Stimulated activated CD4-positive, alpha-beta T cell treated with anti-CD3 and anti-CD28 coated beads, Interleukin-4, amount 100 ng/mL, for 24 hours (primary cell): ENCODE results near the gene NCOA7.

Source experiments
- DNase-seq: peaks from one replicate; pipeline ENCODE4 v3.0.0-alpha.2; 2020

NCOA7 gene

DNA sequence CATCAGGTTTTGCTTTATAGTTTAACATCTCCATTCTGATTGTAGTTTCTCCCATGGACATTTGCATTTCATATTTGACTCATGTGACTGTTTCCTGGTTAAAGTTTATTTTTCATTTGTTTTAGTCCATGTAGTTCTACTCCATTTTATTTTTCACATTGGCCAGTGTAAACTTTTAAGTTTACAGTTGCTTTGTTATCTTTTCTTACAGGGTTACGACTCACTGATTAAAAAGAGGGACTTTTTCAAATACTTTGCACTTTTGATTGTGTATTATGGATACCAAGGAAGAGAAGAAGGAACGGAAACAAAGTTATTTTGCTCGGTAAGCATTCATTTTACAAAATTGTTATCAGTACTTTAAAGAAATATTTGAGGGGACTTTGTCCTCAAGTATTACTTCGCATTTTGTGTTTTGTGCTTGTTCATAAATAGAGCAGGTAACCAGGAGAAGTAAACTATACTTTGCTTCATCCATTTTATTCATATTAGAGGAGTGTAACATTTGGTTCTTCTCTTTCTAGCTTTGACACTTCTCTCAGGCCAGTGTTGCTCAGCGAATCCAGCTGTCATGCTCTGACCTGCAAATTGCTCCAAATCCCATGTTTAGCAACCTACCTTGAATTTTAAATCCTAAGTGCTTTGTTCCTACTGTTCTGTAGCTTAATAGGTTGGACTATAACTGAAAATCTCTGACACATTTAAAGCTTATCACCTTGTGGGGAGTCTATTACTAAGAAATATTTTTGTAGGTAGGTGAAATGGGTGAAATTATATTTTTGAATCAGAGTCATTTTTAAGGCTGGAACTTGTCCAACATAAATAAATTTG lies 24.5 kb downstream of the NCOA7 start:
- DNase-seq, result no peak

DNA sequence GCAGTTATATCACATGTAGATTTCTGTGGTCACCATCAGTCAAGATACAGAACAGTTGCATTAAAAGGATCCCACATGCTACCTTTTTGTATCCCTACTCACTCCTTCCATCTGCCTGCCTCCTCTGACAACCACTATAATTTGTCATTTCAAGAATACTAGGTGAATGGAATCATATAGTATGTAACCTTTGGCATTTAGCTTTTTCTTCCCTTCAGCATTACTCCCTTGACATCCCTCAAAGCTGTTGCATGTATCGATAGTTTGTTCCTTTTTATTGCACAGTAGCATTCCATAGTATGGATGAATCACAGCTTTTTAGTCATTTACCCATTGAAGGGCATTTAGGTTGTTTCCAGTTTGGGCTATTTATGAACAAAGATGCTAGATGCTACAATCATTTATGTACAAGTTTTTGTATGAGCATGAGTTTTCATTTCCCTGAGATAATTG lies 26.1 kb downstream of the NCOA7 start:
- DNase-seq, result no peak

GRCh38 chr6:125818225-125818657 lies 27.5 kb downstream of the NCOA7 start:
- DNase-seq, result no peak

DNA sequence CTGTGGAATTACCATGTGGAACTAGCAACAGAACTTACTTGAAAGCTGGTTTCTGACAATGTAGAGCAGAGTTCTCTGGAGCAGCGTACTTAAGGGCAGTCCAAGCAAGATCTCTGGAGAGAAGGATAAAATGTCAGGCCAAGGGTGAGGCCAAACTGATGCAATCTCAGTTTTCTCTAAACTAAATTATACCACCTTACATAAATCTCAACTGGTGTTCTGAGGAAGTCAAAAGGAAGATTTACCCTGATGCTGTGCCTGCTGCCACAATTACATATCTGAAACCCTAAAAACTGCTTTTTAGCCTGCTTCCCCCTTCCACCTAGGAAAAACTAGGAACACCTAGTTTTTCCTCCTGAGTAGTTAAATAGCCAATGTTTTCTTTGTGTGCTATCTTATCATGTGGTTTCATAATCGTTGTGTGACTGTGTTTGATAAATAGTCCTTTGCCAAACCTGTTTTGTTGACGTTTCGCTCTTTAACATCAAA lies 28.1 kb downstream of the NCOA7 start:
- DNase-seq, result no peak

DNA sequence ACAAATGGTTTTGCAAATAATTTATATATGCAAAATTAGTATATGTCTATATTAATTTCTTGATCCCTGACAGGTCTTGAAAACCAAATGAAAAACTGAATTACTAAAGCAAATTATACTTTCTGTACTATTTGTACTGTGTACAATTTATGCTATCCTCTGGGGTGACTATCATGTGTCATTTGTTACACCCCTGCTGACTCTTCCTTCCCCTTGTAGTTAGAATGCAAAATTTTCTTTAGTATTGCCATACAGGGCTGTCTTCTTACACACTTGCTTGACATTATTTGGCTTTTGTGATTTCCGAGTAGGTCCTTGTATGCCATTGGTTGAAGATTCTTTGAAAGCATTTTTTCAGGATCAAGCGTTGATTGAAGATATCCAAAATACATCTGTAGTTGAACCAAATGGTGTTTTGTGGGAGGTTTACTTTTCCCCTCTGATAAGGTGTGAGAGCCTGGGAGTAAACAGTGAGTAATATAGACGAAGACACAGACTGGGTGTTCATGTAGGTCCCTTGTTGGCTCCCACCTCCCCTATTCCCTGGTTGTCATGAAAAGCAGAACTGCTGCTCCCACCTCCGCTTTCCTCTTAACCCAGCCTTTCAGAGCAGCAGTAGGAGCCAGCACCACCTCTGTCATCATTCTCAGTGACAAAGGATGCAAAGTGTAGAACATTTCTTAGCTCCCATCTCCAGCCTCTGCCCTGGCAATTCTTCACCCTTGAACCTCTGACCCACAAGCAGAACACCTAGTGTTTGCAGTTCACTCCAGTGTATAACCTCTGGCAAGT lies 29.0 kb downstream of the NCOA7 start:
- no peak for DNase-seq

GRCh38 chr6:125821825-125822281 lies 31.1 kb downstream of the NCOA7 start:
- no peak for DNase-seq

GRCh38 chr6:125823180-125823579 lies 32.4 kb downstream of the NCOA7 start:
- no peak for DNase-seq

DNA sequence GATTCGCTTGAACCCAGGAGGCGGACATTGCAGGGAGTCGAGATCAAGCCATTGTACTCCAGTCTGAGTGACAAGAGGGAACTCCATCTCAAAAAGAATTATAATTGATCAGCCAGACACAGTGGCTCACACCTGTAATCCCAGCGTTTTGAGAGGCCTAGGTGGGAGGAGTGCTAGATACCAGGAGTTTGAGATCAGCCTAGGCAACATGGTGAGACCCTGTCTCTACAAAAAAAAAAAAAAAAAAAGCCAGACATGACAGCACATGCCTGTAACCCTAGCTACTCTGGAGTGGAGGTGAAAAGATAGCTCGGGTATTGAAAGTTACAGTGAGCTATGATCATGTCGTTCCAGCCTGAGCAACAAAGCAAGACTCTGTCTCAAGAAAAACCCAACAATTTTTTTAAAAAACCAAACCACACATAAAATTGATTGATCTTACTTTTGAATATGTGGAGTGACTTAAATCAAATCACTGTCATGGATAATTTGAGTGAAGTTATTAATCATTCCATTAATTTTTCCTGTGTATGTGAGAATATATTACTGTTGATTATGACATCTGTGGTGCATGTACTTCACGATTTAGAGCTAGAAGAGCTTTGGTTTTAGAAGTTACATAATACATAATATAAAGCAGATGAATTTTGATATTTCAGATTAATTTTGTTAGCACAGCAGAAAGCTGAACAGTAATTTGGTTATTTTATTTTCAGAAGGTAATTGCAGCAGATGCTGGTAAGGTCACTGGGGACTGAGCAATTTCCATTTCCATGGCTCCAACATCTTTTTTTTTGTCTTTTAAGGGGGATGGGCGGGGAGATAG lies 34.4 kb downstream of the NCOA7 start:
- no peak for DNase-seq

DNA sequence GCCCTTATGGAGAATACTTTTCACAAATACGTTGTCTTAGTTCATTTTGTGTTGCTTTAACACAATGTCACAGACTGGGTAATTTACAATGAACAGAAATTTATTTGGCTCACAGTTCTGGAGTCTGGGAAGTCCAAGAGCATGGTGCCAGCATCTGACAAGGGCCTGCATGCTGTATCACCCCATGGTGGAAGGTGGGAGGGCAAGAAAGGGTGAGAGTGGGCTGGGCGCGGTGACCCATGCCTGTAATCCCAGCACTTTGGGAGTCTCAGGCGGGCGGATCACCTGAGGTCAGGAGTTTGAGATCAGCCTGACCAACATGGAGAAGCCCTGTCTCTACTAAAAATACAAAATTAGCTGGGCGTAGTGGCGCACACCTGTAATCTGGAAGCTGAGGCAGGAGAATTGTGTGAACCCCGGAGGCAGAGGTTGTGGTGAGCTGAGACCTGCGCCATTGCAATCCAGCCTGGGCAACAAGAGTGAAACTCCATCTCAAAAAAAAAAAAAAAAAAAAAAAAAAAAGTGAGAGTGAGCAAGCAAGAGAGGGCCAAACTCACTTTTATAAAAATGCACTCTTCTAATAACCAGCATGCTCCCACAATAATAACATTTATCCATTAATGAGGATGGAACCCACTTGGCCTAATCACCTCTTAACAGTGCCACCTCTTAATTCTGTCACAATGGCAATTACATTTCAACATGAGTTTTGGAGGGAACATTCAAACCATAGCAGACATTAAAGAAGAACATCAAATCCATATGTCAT lies 36.1 kb downstream of the NCOA7 start:
- no peak for DNase-seq

GRCh38 chr6:125827788-125828320 lies 37.1 kb downstream of the NCOA7 start:
- no peak for DNase-seq

- no peak for DNase-seq
Observed at GRCh38 chr6:125828476-125829039, 37.8 kb downstream of the NCOA7 start.

GRCh38 chr6:125829433-125829832 lies 38.7 kb downstream of the NCOA7 start:
- DNase-seq, result no peak

DNA sequence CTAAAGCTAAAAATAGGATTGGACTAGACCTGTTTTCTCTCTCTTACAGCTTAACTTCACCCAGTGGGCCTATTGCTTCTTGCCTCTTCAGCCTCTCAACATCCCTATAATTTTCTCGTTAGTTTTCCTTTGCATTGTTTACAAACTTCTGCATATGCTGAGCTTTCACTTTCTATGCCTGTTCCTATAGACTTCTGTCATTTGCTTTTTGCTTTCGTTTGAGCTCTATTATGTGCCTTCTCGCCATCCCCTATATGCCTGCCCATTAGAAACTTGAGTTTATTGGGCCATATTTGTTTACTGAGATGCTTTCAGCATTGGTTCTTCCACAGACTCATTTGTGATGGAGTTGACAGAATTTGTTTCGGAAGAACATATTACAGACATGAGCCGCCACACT lies 40.9 kb downstream of the NCOA7 start:
- no peak for DNase-seq

- DNase-seq, result no peak
Observed at GRCh38 chr6:125832391-125833117, 41.8 kb downstream of the NCOA7 start.

- no peak for DNase-seq
Observed at GRCh38 chr6:125834348-125834747, 43.6 kb downstream of the NCOA7 start.

DNA sequence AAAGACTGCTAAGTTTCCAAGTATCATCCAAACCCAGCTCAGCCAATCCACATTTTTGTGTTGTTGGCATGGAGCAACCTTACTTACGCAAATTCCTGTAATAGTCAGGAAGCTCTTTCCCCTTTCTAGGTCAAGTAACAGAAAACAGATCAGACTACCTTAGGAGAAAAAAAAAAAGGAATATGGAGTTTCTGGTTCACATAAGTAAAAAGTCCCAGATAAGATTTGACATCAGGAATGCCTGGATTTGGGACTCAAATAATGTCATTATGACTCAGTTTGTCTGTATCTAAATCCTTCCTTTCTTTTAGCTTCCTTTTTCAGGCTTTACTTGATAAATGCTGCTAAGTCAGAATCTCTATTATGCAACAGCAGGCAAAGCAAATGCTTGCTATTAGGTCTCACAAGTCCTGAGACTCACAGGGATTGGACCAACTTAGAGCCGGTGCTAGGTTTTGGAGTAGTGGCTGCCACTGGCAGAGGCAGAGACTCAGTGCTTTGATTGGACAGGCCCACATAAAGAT lies 44.5 kb downstream of the NCOA7 start:
- DNase-seq, result no peak

- DNase-seq, result no peak
Observed at GRCh38 chr6:125836466-125836865, 45.7 kb downstream of the NCOA7 start.

DNA sequence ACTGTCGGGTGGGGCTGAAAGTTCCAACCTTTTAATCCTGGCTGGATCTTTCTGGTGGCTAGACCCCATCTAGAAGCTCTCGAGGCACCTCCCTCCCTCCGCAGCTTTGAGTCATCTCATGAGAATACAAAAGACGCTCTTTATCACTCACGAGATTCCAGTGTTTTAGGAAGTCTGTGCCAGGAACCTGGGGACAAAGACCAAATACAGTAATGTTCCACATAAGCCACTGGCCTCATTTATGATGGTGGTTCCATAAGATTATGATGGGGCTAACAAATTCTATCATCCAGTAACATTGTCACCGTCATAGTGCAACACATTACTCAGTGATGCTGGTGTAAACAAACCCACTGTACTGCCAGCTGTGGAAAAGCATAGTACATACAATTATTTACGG lies 48.7 kb downstream of the NCOA7 start:
- DNase-seq, result no peak

DNA sequence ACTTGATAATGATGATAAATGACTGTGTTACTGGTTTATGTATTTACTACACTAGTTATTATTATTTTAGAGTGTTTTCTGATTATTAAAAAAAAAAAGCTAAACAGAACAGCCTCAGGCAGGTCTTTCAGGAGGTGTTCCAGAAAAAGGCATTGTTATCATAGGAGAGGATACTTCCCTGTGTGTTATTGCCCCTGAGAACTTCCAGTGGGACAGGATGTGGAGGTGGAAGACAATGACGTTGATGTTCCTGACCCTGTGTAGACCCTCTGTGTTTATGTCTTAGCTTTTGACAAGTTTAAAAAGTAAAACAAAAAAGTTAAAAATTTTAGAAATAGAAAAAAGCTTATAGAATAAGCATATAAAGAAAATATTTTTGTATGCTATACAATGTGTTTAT lies 49.1 kb downstream of the NCOA7 start:
- DNase-seq, result no peak

DNA sequence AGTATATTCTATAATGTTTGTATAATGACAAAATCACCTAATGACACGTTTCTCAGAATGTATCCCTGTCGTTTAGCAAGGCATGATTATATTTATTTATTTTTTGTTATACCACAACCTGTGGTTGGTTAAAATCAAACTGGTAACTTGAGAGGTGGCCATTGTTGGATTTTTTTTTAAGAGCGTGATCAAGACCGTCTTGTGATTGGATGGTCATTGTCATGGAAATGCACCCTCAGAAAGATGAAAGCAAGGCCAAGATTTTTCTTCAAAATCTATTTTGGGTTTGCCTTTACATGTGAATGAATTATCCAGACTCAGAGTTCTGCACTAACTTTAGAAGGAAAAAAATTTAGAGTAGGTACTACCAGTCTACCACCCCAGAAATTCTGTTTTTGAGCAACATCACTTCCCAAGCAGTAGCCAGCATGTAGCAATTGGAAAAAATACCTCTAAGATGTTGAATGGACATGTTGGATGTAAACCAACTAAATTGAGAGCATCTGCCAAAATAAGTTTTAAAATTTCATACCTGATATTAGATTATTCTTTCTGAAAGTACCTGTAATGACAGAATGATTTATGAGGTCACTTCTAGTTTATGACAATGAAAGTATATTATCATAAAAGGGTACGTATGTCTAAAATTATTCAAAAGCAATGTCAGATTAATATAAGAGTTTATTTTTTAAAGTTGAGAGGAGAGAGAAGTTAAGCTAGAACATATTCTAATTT lies 50.8 kb downstream of the NCOA7 start:
- DNase-seq, result no peak
